ENCODE measurements around the gene GRWD1. TPM values are rescaled to one million over a fixed set of nuclear protein-coding genes. Genes with fewer than 3 reads are reported as not detected.
A peak's percentile ranks its signal among the peaks of the same experiment; 100 is the strongest.

GRWD1 gene
- total and polyA plus RNA-seq, 2 of the 13 experiments (the other 11 are each of a cell fraction or from before 2014, with no cell fraction given): 10.8 to 46.6 TPM

DNA sequence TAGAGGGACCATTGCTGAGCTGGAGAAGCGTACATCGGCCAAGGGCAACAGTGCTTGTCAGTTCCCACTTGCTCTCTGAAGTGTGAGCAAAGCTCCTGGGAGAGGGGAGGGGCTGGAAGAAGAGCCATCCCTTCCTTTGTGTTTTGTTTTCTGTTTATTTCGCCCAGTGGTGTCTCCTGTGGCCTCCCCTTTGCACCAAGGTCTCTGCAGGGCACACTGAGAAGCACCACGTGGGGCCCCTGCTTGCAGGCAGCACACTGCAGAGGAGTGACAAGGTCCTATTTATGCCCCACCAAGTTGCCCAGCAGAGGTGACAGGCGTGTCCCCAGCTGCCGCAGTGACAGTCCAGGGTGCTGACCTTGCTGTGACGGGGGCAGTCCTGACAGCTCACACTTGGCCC, 28.4 kb upstream of the GRWD1 start (continued):
- TF ChIP-seq, protein P1, sequence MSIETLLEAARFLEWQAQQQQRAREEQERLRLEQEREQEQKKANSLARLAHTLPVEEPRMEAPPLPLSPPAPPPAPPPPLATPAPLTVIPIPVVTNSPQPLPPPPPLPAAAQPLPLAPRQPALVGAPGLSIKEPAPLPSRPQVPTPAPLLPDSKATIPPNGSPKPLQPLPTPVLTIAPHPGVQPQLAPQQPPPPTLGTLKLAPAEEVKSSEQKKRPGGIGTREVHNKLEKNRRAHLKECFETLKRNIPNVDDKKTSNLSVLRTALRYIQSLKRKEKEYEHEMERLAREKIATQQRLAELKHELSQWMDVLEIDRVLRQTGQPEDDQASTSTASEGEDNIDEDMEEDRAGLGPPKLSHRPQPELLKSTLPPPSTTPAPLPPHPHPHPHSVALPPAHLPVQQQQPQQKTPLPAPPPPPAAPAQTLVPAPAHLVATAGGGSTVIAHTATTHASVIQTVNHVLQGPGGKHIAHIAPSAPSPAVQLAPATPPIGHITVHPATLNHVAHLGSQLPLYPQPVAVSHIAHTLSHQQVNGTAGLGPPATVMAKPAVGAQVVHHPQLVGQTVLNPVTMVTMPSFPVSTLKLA (IDR thresholded peaks at IDR 0.05): 0 out of 2 replicates have a peak, but pooled peaks have one; percentile 34
- TF ChIP-seq, protein P2, sequence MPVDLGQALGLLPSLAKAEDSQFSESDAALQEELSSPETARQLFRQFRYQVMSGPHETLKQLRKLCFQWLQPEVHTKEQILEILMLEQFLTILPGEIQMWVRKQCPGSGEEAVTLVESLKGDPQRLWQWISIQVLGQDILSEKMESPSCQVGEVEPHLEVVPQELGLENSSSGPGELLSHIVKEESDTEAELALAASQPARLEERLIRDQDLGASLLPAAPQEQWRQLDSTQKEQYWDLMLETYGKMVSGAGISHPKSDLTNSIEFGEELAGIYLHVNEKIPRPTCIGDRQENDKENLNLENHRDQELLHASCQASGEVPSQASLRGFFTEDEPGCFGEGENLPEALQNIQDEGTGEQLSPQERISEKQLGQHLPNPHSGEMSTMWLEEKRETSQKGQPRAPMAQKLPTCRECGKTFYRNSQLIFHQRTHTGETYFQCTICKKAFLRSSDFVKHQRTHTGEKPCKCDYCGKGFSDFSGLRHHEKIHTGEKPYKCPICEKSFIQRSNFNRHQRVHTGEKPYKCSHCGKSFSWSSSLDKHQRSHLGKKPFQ (CRISPR knock-in tag; IDR thresholded peaks at IDR 0.05; ENCODE audit: insufficient replicate concordance): peak; percentile 80
- TF ChIP-seq, protein P3, sequence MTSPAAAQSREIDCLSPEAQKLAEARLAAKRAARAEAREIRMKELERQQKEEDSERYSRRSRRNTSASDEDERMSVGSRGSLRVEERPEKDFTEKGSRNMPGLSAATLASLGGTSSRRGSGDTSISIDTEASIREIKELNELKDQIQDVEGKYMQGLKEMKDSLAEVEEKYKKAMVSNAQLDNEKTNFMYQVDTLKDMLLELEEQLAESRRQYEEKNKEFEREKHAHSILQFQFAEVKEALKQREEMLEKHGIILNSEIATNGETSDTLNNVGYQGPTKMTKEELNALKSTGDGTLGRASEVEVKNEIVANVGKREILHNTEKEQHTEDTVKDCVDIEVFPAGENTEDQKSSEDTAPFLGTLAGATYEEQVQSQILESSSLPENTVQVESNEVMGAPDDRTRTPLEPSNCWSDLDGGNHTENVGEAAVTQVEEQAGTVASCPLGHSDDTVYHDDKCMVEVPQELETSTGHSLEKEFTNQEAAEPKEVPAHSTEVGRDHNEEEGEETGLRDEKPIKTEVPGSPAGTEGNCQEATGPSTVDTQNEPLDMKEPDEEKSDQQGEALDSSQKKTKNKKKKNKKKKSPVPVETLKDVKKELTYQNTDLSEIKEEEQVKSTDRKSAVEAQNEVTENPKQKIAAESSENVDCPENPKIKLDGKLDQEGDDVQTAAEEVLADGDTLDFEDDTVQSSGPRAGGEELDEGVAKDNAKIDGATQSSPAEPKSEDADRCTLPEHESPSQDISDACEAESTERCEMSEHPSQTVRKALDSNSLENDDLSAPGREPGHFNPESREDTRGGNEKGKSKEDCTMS (CRISPR knock-in tag; conservative IDR thresholded peaks at IDR 0.05): no peak
- TF ChIP-seq ZNF614 (CRISPR knock-in tag; IDR thresholded peaks at IDR 0.05; ENCODE audit: borderline replicate concordance) (peak; percentile 40; the same call in 1 of the 2 replicates), RARA (CRISPR knock-in tag; IDR thresholded peaks at IDR 0.05) (peak; percentile 33), GATAD2A (CRISPR knock-in tag; IDR thresholded peaks at IDR 0.05) (peak; percentile 49; the same call in 1 of the 2 replicates), MXI1 (IDR thresholded peaks at IDR 0.05; ENCODE audit: borderline replicate concordance, low read depth, low read length) (peak; percentile 83; the same call in 2 of the 3 replicates), ZBTB42 (CRISPR knock-in tag; IDR thresholded peaks at IDR 0.05) (no peak), RXRA (CRISPR knock-in tag; IDR thresholded peaks at IDR 0.05) (0 out of 2 replicates have a peak, but pooled peaks have one; percentile 22), ZMYM3 (CRISPR knock-in tag; IDR thresholded peaks at IDR 0.05) (0 out of 2 replicates have a peak, but pooled peaks have one; percentile 6), ZNF292 (CRISPR knock-in tag; IDR thresholded peaks at IDR 0.05; ENCODE audit: borderline replicate concordance, low read depth) (peak; percentile 58; the same call in 1 of the 2 replicates), TGIF2 (CRISPR knock-in tag; IDR thresholded peaks at IDR 0.05) (peak; percentile 80; the same call in 1 of the 2 replicates), ZNF687 (CRISPR knock-in tag; IDR thresholded peaks at IDR 0.05) (peak; percentile 55), SIN3A (IDR thresholded peaks at IDR 0.05; ENCODE audit: borderline replicate concordance, low read depth, low read length) (0 out of 2 replicates have a peak, but pooled peaks have one; percentile 38), ZNF430 (CRISPR knock-in tag; IDR thresholded peaks at IDR 0.05) (no peak)
- TF ChIP-seq, protein P4, sequence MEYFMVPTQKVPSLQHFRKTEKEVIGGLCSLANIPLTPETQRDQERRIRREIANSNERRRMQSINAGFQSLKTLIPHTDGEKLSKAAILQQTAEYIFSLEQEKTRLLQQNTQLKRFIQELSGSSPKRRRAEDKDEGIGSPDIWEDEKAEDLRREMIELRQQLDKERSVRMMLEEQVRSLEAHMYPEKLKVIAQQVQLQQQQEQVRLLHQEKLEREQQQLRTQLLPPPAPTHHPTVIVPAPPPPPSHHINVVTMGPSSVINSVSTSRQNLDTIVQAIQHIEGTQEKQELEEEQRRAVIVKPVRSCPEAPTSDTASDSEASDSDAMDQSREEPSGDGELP (IDR thresholded peaks at IDR 0.05; ENCODE audit: borderline replicate concordance, low read depth): peak; percentile 72; the same call in 1 of the 2 replicates
- TF ChIP-seq, protein P5, sequence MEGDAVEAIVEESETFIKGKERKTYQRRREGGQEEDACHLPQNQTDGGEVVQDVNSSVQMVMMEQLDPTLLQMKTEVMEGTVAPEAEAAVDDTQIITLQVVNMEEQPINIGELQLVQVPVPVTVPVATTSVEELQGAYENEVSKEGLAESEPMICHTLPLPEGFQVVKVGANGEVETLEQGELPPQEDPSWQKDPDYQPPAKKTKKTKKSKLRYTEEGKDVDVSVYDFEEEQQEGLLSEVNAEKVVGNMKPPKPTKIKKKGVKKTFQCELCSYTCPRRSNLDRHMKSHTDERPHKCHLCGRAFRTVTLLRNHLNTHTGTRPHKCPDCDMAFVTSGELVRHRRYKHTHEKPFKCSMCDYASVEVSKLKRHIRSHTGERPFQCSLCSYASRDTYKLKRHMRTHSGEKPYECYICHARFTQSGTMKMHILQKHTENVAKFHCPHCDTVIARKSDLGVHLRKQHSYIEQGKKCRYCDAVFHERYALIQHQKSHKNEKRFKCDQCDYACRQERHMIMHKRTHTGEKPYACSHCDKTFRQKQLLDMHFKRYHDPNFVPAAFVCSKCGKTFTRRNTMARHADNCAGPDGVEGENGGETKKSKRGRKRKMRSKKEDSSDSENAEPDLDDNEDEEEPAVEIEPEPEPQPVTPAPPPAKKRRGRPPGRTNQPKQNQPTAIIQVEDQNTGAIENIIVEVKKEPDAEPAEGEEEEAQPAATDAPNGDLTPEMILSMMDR (CRISPR knock-in tag; IDR thresholded peaks at IDR 0.05): no peak

Data from HepG2 (cell line).